HG03139 (cell line): ENCODE results near the gene AFG1L.

Experiments
- ATAC-seq: cut with Tn5 transposase; IDR thresholded peaks from one replicate; pipeline ENCODE4 v1.9.1; 2021; ENCODE audit not compliant: unreplicated experiment

AFG1L gene

GRCh38 chr6:108568551-108569305 is 273.9 kb downstream of the AFG1L start:
- ATAC-seq: no peak

- no peak for ATAC-seq
These were observed 275.7 kb downstream of the AFG1L start for GRCh38 chr6:108570517-108570916.

GRCh38 chr6:108574457-108575141 is 279.7 kb downstream of the AFG1L start:
- ATAC-seq: no peak
